Immature natural killer cell (primary cell): ENCODE measurements around the gene HADH. TPM values are rescaled to one million over a fixed set of nuclear protein-coding genes. Genes with fewer than 3 reads are reported as not detected.
"Not testable (repeated sequence)": the region's sequence is repeated elsewhere in the genome, so short reads cannot be mapped to it uniquely, and the experiment has no call there.

Source experiments
- DNase-seq, 3 donors: peaks; one replicate each; pipeline ENCODE4 v3.0.0; 2022; ENCODE audit warnings: mixed read lengths in 1 of 3
- H3K27ac Mint-ChIP-seq, 6 donors: one replicate each; pipeline ENCODE4 v1.8.0; 2020; ENCODE audit warnings: mixed read lengths in 6 of 6, mild to moderate bottlenecking in 5 of 6, inconsistent platforms in 4 of 6, moderate library complexity in 3 of 6
- H3K27me3 Mint-ChIP-seq, 3 donors: one replicate each; pipeline ENCODE4 v1.8.0; 2020 to 2021; ENCODE audit warnings: low read depth in 3 of 3, mild to moderate bottlenecking in 3 of 3, mixed read lengths in 3 of 3, moderate library complexity in 3 of 3, inconsistent platforms in 1 of 3
- H3K36me3 Mint-ChIP-seq, 3 donors: one replicate each; pipeline ENCODE4 v1.8.0; 2020; ENCODE audit warnings: mixed read lengths in 3 of 3, inconsistent platforms in 2 of 3, mild to moderate bottlenecking in 2 of 3
- H3K4me1 Mint-ChIP-seq, 2 donors: one replicate each; pipeline ENCODE4 v1.8.0; 2020; ENCODE audit warnings: inconsistent platforms in 2 of 2, mild to moderate bottlenecking in 2 of 2, mixed read lengths in 2 of 2, moderate library complexity in 1 of 2
- H3K4me3 Mint-ChIP-seq, 5 donors: one replicate each; pipeline ENCODE4 v1.8.0; 2020; ENCODE audit warnings: mild to moderate bottlenecking in 5 of 5, mixed read lengths in 5 of 5, inconsistent platforms in 3 of 5, moderate library complexity in 3 of 5
- H3K9me3 Mint-ChIP-seq, 6 donors: one replicate each; pipeline ENCODE4 v1.8.0; 2020; ENCODE audit warnings: mild to moderate bottlenecking in 6 of 6, mixed read lengths in 6 of 6, inconsistent platforms in 4 of 6, moderate library complexity in 3 of 6
- polyA plus RNA-seq, 3 donors: library from polyadenylated mRNA; unstranded; fragments of 300-500 nt; fragmentation: Illumina TruSeq; gene quantifications; one replicate each; pipeline ENCODE4 v1.2.3, GENCODE V29; 2021

The HADH gene
- polyA plus RNA-seq, 3 donors from 2014 or later, result 33.0 to 42.8 (median 38.1) TPM

DNA sequence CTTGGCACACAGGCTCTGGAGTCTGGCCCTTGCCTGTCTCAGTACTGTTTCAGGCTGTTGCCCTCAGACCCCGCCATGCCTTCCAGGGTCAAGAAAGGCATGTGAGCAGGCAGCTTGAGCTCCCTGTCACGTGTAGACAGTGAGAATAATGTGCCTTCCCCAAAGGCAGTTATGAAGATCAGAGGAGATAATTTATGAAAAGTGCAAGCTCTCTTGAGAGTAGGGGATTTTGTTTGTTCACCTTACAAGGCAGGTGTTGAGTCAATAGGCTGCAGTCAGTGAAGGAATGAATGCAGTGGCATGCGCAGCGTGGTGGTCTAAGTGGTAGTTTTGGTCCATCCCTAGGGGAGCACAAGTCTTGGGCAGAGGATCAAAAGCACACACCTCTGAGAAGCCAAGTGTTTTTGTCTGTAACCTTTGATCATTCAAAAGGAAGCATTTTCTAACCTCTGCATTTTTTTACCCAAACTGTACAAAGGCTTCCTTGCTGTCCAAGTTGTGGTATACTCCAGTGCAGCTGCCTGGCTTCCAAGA, 14.4 kb downstream of the HADH start:
- Mint-ChIP-seq H3K36me3 (peaks cover 4 to 18% (median 5%) of the 10 kb centered on the region in 3 donors), H3K9me3 (no peaks in the 10 kb centered on the region), H3K27ac (no peak overlapping the region), H3K4me1 (peaks cover 9 to 16% of the 10 kb centered on the region in 2 donors), H3K27me3 (no peaks in the 10 kb centered on the region), H3K4me3 (no peak overlapping the region)
- no peak for DNase-seq

- Mint-ChIP-seq H3K27me3 (no peaks in the 10 kb centered on the region), H3K36me3 (peaks cover 4 to 22% (median 5%) of the 10 kb centered on the region in 3 donors), H3K9me3 (no peaks in the 10 kb centered on the region), H3K4me3 (no peak overlapping the region), H3K4me1 (peaks cover 9 to 16% of the 10 kb centered on the region in 2 donors), H3K27ac (no peak overlapping the region)
- no peak for DNase-seq
These were observed 15.0 kb downstream of the HADH start for GRCh38 chr4:108004646-108005045.

DNA sequence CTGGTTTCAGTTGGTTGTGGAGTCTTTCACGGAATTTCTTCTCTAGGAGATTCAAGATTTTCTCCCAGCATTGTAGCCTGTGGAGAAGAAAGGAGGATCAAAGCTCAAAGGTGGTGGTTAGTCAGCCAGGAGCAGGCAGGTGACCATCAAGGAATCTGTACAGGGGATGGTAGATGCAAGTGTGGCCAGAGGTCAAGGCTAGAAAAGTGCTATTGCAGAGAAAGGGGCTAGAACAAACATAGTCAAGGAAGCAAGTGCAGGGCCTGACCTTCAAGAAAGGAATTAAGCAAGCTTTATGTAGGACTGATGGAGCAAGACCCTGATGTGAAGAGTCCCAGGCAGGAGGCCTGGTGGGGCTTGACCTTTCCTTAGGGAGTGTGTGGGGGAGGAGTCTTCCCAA, 16.1 kb downstream of the HADH start:
- Mint-ChIP-seq H3K4me1 (peaks cover 0 to 5% of the 10 kb centered on the region in 2 donors), H3K27me3 (no peaks in the 10 kb centered on the region), H3K27ac (peak overlapping the region in 1 of 6 donors; percentile 57), H3K9me3 (no peaks in the 10 kb centered on the region), H3K36me3 (peaks cover 4 to 17% (median 6%) of the 10 kb centered on the region in 3 donors), H3K4me3 (no peak overlapping the region)
- DNase-seq, result no peak

- Mint-ChIP-seq H3K4me1 (no peaks in the 10 kb centered on the region), H3K9me3 (no peaks in the 10 kb centered on the region), H3K27me3 (no peaks in the 10 kb centered on the region), H3K36me3 (peaks cover 8 to 16% (median 10%) of the 10 kb centered on the region in 3 donors), H3K4me3 (no peak overlapping the region), H3K27ac (no peak overlapping the region)
- DNase-seq, result no peak
These were observed 16.7 kb downstream of the HADH start for GRCh38 chr4:108006361-108006760.

GRCh38 chr4:108007984-108008383, 18.3 kb downstream of the HADH start:
- H3K27ac Mint-ChIP-seq, result no peak overlapping the region
- peaks cover 1 to 3% of the 10 kb centered on the region in 2 donors for H3K4me1 Mint-ChIP-seq
- H3K27me3 Mint-ChIP-seq, result no peaks in the 10 kb centered on the region
- no peak for DNase-seq
- no peaks in the 10 kb centered on the region for H3K9me3 Mint-ChIP-seq
- H3K4me3 Mint-ChIP-seq, result no peak overlapping the region
- peaks cover 9 to 22% (median 16%) of the 10 kb centered on the region in 3 donors for H3K36me3 Mint-ChIP-seq

DNA sequence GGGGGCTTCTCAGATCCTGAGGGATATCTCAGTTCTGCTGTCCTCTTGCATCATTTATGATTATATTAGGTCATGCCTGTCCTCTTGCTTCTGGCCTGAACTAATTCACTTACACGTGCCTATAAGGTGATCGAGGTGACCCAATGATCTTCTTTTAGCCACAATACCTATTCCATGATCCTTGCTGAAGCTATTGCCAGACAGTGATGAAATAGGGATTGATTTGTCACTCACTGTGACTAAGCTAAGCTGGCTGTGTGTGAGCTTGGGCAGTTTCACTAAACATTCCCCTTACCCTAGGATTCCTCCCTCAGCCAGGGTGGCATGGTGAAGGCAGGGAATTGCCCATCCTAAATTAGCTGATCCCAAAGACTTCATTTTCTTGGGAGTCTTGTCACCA, 19.0 kb downstream of the HADH start:
- no peak overlapping the region for H3K4me3 Mint-ChIP-seq
- no peaks in the 10 kb centered on the region for H3K9me3 Mint-ChIP-seq
- no peaks in the 10 kb centered on the region for H3K27me3 Mint-ChIP-seq
- no peak overlapping the region for H3K27ac Mint-ChIP-seq
- no peak for DNase-seq
- H3K36me3 Mint-ChIP-seq, result peaks cover 9 to 26% (median 16%) of the 10 kb centered on the region in 3 donors
- peaks cover 3 to 9% of the 10 kb centered on the region in 2 donors for H3K4me1 Mint-ChIP-seq

DNA sequence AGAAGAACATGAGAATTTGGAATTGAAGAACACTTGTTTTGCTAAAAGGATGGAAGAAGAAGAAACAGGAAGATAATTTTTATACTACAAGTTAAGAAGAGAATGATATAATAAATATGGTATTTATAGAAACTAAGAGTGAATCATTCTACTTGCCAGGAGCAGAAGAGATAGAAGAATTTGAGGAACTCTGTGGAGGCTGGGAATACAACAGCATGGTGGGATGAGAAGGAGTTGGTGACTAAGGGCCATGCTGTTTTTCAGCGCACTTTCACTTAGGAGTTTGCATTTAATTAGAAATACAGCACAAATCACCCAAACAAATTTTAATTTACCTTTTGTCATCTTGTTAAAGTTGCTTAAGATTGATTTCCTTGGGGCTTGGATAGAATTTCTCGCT, 20.5 kb downstream of the HADH start:
- Mint-ChIP-seq H3K36me3 (peaks cover 9 to 32% (median 21%) of the 10 kb centered on the region in 3 donors), H3K27ac (no peak overlapping the region), H3K4me1 (peaks cover 3 to 11% of the 10 kb centered on the region in 2 donors), H3K27me3 (no peaks in the 10 kb centered on the region), H3K9me3 (no peaks in the 10 kb centered on the region), H3K4me3 (no peak overlapping the region)
- DNase-seq, result no peak

GRCh38 chr4:108012382-108012781, 22.7 kb downstream of the HADH start:
- H3K36me3 Mint-ChIP-seq, result peaks cover 16 to 40% (median 26%) of the 10 kb centered on the region in 3 donors
- H3K27ac Mint-ChIP-seq, DNase-seq, H3K27me3 Mint-ChIP-seq, H3K9me3 Mint-ChIP-seq, H3K4me3 Mint-ChIP-seq: not testable (repeated sequence)
- H3K4me1 Mint-ChIP-seq, result peaks cover 3 to 11% of the 10 kb centered on the region in 2 donors

GRCh38 chr4:108013327-108013726, 23.6 kb downstream of the HADH start:
- Mint-ChIP-seq H3K27ac (no peak overlapping the region), H3K4me1 (peaks cover 3 to 13% of the 10 kb centered on the region in 2 donors), H3K4me3 (no peak overlapping the region), H3K36me3 (peaks cover 16 to 40% (median 25%) of the 10 kb centered on the region in 3 donors), H3K27me3 (no peaks in the 10 kb centered on the region), H3K9me3 (no peaks in the 10 kb centered on the region)
- peak in 1 of 3 donors; percentile 16 for DNase-seq

- no peak overlapping the region for H3K4me3 Mint-ChIP-seq
- H3K4me1 Mint-ChIP-seq, result peaks cover 3 to 19% of the 10 kb centered on the region in 2 donors
- no peaks in the 10 kb centered on the region for H3K9me3 Mint-ChIP-seq
- peaks cover 0 to under 1% (median 0%) of the 10 kb centered on the region in 3 donors for H3K27me3 Mint-ChIP-seq
- H3K27ac Mint-ChIP-seq, result no peak overlapping the region
- H3K36me3 Mint-ChIP-seq, result peaks cover 16 to 40% (median 23%) of the 10 kb centered on the region in 3 donors
- DNase-seq, result no peak
These were observed 24.3 kb downstream of the HADH start for GRCh38 chr4:108013955-108014354.

DNA sequence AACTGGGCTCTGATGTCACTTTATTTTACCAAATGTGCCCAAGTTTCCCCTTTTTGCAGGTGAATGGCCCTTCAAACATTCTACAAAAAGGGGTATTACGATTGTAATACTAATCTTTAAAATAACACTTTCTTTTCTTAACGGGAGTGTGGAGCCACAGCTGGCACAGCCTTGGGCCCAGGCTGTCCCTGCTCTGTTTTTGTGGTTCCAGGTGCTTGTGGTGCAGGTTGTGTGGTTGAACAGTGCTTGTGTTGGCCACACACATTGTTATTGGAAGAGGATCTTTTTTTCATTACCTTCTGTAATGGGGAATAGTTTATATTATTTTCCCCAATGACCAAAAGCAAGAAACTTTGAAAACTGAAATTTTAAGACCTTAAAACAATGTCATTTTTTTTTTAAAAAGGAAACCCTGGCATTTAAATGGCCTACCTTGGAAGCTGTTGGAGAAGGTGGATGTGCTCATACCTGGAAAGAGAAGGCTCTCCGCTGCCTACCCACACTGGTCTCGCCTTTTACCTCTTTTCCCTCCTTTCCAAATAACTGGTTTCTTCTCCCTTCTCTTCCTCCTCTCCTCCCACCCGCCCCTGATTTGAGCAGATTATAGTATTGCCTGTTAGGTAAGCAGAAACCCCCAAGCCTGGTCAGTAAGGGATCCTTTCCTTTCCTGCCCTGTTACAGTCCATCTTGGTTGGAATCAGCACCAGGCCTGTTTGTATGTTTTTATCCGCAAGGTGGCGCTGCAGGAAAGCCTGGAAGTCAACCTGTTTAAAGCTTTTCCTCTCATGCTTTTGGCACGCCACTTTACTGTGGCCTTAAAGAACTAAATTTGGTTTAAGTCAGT, 28.6 kb downstream of the HADH start:
- peak; percentile 60 to 66 (median 63) for DNase-seq
- no peak overlapping the region for H3K4me3 Mint-ChIP-seq
- peaks cover 16 to 31% (median 21%) of the 10 kb centered on the region in 3 donors for H3K36me3 Mint-ChIP-seq
- no peak overlapping the region for H3K27ac Mint-ChIP-seq
- H3K27me3 Mint-ChIP-seq, result peaks cover 0 to 2% (median 0%) of the 10 kb centered on the region in 3 donors
- peaks cover 0 to 21% of the 10 kb centered on the region in 2 donors for H3K4me1 Mint-ChIP-seq
- H3K9me3 Mint-ChIP-seq, result no peaks in the 10 kb centered on the region

- Mint-ChIP-seq H3K4me1 (peaks cover 0 to 15% of the 10 kb centered on the region in 2 donors), H3K27me3 (peaks cover 0 to 2% (median 0%) of the 10 kb centered on the region in 3 donors), H3K36me3 (peaks cover 19 to 30% (median 23%) of the 10 kb centered on the region in 3 donors), H3K9me3 (no peaks in the 10 kb centered on the region), H3K4me3 (no peak overlapping the region), H3K27ac (no peak overlapping the region)
- DNase-seq, result no peak
These were observed 29.1 kb downstream of the HADH start for GRCh38 chr4:108018884-108019187.

GRCh38 chr4:108024085-108024877, 34.6 kb downstream of the HADH start:
- Mint-ChIP-seq H3K4me3 (no peak overlapping the region), H3K27ac (no peak overlapping the region), H3K27me3 (peaks cover 0 to 2% (median 0%) of the 10 kb centered on the region in 3 donors), H3K9me3 (no peaks in the 10 kb centered on the region), H3K36me3 (peaks cover 42 to 48% (median 45%) of the 10 kb centered on the region in 3 donors), H3K4me1 (peaks cover 2 to 3% of the 10 kb centered on the region in 2 donors)
- DNase-seq, result no peak

GRCh38 chr4:108024878-108025165, 35.1 kb downstream of the HADH start:
- Mint-ChIP-seq H3K9me3 (no peaks in the 10 kb centered on the region), H3K4me1 (peaks cover 2 to 3% of the 10 kb centered on the region in 2 donors), H3K27ac (no peak overlapping the region), H3K27me3 (peaks cover 0 to 2% (median 0%) of the 10 kb centered on the region in 3 donors), H3K36me3 (peaks cover 40 to 49% (median 42%) of the 10 kb centered on the region in 3 donors), H3K4me3 (no peak overlapping the region)
- no peak for DNase-seq
